Suprapubic skin (tissue), 4 donors: ENCODE results near the gene RNF222.

ENCODE experiments used
- EP300 ChIP-seq: sonication (generic); formaldehyde crosslinking; IDR thresholded peaks from one replicate; pipeline ENCODE4 v1.6.1; 2017; ENCODE audit warnings: antibody characterized with exemption
- POLR2A ChIP-seq, 2 donors: fragments of 450-650 bp; IDR thresholded peaks; one replicate each; pipeline ENCODE4 v1.6.1; 2017; ENCODE audit warnings: antibody characterized with exemption in 2 of 2, mild to moderate bottlenecking in 2 of 2, moderate library complexity in 2 of 2
- POLR2AphosphoS5 ChIP-seq, 3 donors: sonication (generic); formaldehyde crosslinking; IDR thresholded peaks; one replicate each; pipeline ENCODE4 v1.6.1; 2017; ENCODE audit warnings: antibody characterized with exemption in 3 of 3
- TF ChIP-seq, protein P1 (sequence below), 2 donors: fragments of 200-600 bp in 1 of 2; fragments of 450-650 bp in 1 of 2; sonication (generic) in 1 of 2; IDR thresholded peaks; one replicate each; pipeline ENCODE4 v1.5.1; 2016 to 2019; ENCODE audit warnings: antibody characterized with exemption in 2 of 2, mild to moderate bottlenecking in 1 of 2, moderate library complexity in 1 of 2

DNA sequence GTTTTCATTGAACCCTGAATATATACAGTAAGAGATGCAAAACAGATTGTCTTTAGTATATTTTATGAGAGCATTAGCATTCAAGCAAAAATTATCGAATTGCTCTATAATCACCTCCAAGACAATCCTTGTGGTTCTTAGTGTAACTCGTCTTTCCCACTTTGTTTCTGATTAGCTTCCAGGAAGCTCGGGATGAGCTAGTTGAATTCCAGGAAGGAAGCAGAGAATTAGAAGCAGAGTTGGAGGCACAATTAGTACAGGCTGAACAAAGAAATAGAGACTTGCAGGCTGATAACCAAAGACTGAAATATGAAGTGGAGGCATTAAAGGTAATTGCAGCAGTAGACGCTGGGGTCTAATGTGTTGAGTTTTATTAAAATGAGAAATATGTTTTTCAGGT is 47.9 kb upstream of the RNF222 start:
- TF ChIP-seq, protein P1, sequence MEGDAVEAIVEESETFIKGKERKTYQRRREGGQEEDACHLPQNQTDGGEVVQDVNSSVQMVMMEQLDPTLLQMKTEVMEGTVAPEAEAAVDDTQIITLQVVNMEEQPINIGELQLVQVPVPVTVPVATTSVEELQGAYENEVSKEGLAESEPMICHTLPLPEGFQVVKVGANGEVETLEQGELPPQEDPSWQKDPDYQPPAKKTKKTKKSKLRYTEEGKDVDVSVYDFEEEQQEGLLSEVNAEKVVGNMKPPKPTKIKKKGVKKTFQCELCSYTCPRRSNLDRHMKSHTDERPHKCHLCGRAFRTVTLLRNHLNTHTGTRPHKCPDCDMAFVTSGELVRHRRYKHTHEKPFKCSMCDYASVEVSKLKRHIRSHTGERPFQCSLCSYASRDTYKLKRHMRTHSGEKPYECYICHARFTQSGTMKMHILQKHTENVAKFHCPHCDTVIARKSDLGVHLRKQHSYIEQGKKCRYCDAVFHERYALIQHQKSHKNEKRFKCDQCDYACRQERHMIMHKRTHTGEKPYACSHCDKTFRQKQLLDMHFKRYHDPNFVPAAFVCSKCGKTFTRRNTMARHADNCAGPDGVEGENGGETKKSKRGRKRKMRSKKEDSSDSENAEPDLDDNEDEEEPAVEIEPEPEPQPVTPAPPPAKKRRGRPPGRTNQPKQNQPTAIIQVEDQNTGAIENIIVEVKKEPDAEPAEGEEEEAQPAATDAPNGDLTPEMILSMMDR (IDR thresholded peaks at IDR 0.05) = no peak
- no peak for TF ChIP-seq POLR2A (IDR thresholded peaks at IDR 0.05)
- TF ChIP-seq POLR2AphosphoS5 (IDR thresholded peaks at IDR 0.05) = no peak
- no peak for TF ChIP-seq EP300
